H9 (cell line): ENCODE results near the gene NOC3L. TPM values are rescaled to one million over a fixed set of nuclear protein-coding genes. Genes with fewer than 3 reads are reported as not detected.

Experiments
- DNase-seq: peaks from one replicate; pipeline ENCODE4 v3.0.0-alpha.2; 2017
- H2AFZ ChIP-seq: one replicate; pipeline ENCODE4 v1.6.1; 2013; ENCODE audit warnings: mild to moderate bottlenecking, low read length, control low read depth, moderate library complexity
- H2AK5ac ChIP-seq: 2 replicates; pipeline ENCODE4 v1.6.1; 2013; ENCODE audit warnings: low read length, control low read depth, mixed read lengths; ENCODE audit not compliant: insufficient read length
- H2BK120ac ChIP-seq: one replicate; pipeline ENCODE4 v1.6.1; 2013; ENCODE audit warnings: low read depth, mild to moderate bottlenecking, low read length, control low read depth, inconsistent platforms; ENCODE audit not compliant: poor library complexity, severe bottlenecking
- H2BK12ac ChIP-seq: 2 replicates; pipeline ENCODE4 v1.6.1; 2013; ENCODE audit warnings: low read length, control low read depth, mixed read lengths, low read depth; ENCODE audit not compliant: insufficient read length
- H2BK15ac ChIP-seq: 2 replicates; pipeline ENCODE4 v1.6.1; 2013; ENCODE audit warnings: low read depth, low read length, control low read depth
- H2BK20ac ChIP-seq: one replicate; pipeline ENCODE4 v1.6.1; 2013; ENCODE audit warnings: low read depth, mild to moderate bottlenecking, low read length, control low read depth, inconsistent platforms; ENCODE audit not compliant: poor library complexity, severe bottlenecking
- H2BK5ac ChIP-seq: 2 replicates; pipeline ENCODE4 v1.6.1; 2013; ENCODE audit warnings: low read length, control low read depth, mixed read lengths; ENCODE audit not compliant: insufficient read length
- H3K14ac ChIP-seq: 2 replicates; pipeline ENCODE4 v1.6.1; 2013; ENCODE audit warnings: low read length, control low read depth; ENCODE audit not compliant: insufficient read depth
- H3K18ac ChIP-seq: 2 replicates; pipeline ENCODE4 v1.6.1; 2013; ENCODE audit warnings: low read depth, mild to moderate bottlenecking, mixed read lengths, low read length, control low read depth; ENCODE audit not compliant: insufficient read length
- H3K23ac ChIP-seq: 2 replicates; pipeline ENCODE4 v1.6.1; 2013; ENCODE audit warnings: low read length, control low read depth, mixed read lengths, low read depth; ENCODE audit not compliant: insufficient read length
- H3K23me2 ChIP-seq: 2 replicates; pipeline ENCODE4 v1.6.1; 2013; ENCODE audit warnings: low read depth, mild to moderate bottlenecking, mixed read lengths, low read length, control low read depth; ENCODE audit not compliant: insufficient read length, poor library complexity, severe bottlenecking
- H3K27ac ChIP-seq: 2 replicates; pipeline ENCODE4 v1.5.1; 2013; ENCODE audit warnings: low read length, control low read depth, mixed read lengths, low read depth; ENCODE audit not compliant: insufficient read length
- H3K27me3 ChIP-seq: 2 replicates; pipeline ENCODE4 v1.6.1; 2013; ENCODE audit warnings: low read length, control low read depth, inconsistent platforms; ENCODE audit not compliant: insufficient read depth
- H3K4ac ChIP-seq: 2 replicates; pipeline ENCODE4 v1.6.1; 2013; ENCODE audit warnings: low read depth, mild to moderate bottlenecking, control low read depth, inconsistent platforms, low read length, moderate library complexity
- H3K4me1 ChIP-seq: 2 replicates; pipeline ENCODE4 v1.6.1; 2013; ENCODE audit warnings: low read length, control low read depth, inconsistent platforms; ENCODE audit not compliant: insufficient read depth
- H3K4me2 ChIP-seq: 2 replicates; pipeline ENCODE4 v1.6.1; 2013; ENCODE audit warnings: low read length, control low read depth, mixed read lengths; ENCODE audit not compliant: insufficient read length, insufficient read depth
- H3K56ac ChIP-seq: 2 replicates; pipeline ENCODE4 v1.6.1; 2013; ENCODE audit warnings: low read depth, mild to moderate bottlenecking, mixed read lengths, low read length, control low read depth; ENCODE audit not compliant: insufficient read length
- H3K79me1 ChIP-seq: 2 replicates; pipeline ENCODE4 v1.6.1; 2013; ENCODE audit warnings: low read depth, mild to moderate bottlenecking, moderate library complexity, low read length, control low read depth, inconsistent platforms; ENCODE audit not compliant: insufficient read depth, poor library complexity, severe bottlenecking
- H3K79me2 ChIP-seq: 2 replicates; pipeline ENCODE4 v1.6.1; 2013; ENCODE audit warnings: low read length, control low read depth, inconsistent platforms; ENCODE audit not compliant: insufficient read depth
- H3K9ac ChIP-seq: 2 replicates; pipeline ENCODE4 v1.6.1; 2013; ENCODE audit warnings: low read length, control low read depth, mixed read lengths; ENCODE audit not compliant: insufficient read length; ENCODE audit errors: extremely low read depth
- H3K9me3 ChIP-seq: one replicate; pipeline ENCODE4 v1.6.1; 2013; ENCODE audit warnings: low read depth, low read length, inconsistent platforms; ENCODE audit not compliant: control insufficient read depth
- H3T11ph ChIP-seq: one replicate; pipeline ENCODE4 v1.6.1; 2013; ENCODE audit warnings: mild to moderate bottlenecking, low read length, control low read depth, inconsistent platforms
- H4K20me1 ChIP-seq: one replicate; pipeline ENCODE4 v1.6.1; 2013; ENCODE audit not compliant: control insufficient read depth, insufficient read length, insufficient read depth
- H4K5ac ChIP-seq: 2 replicates; pipeline ENCODE4 v1.6.1; 2013; ENCODE audit warnings: low read depth, mild to moderate bottlenecking, mixed read lengths, low read length, control low read depth; ENCODE audit not compliant: insufficient read length
- H4K8ac ChIP-seq: replicated peaks from 2 replicates; pipeline ENCODE4 v1.6.1; 2013; ENCODE audit warnings: low read length, control low read depth, mixed read lengths, low read depth; ENCODE audit not compliant: insufficient read length
- H4K91ac ChIP-seq: 2 replicates; pipeline ENCODE4 v1.6.1; 2013; ENCODE audit warnings: low read depth, mild to moderate bottlenecking, moderate library complexity, mixed read lengths, low read length, control low read depth; ENCODE audit not compliant: insufficient read length
- H3K27ac Mint-ChIP-seq, 3 experiments: 2 replicates in 2 of 3; 3 replicates in 1 of 3; pipeline ENCODE4 v1.8.0; 2020 to 2021; ENCODE audit warnings: mixed read lengths in 3 of 3, mild to moderate bottlenecking in 1 of 3, moderate library complexity in 1 of 3
- H3K27me3 Mint-ChIP-seq: 2 replicates; pipeline ENCODE4 v1.8.0; 2021; ENCODE audit warnings: low read depth, mild to moderate bottlenecking, moderate library complexity, mixed read lengths
- H3K36me3 Mint-ChIP-seq, 3 experiments: 2 replicates in 2 of 3; 3 replicates in 1 of 3; pipeline ENCODE4 v1.8.0; 2020 to 2021; ENCODE audit warnings: low read depth in 3 of 3, mixed read lengths in 3 of 3; ENCODE audit not compliant: insufficient read depth in 1 of 3
- H3K4me1 Mint-ChIP-seq, 2 experiments: 2 replicates each; pipeline ENCODE4 v1.8.0; 2020; ENCODE audit warnings: mixed read lengths in 2 of 2
- H3K4me3 Mint-ChIP-seq, 2 experiments: 2 replicates in 1 of 2; 3 replicates in 1 of 2; pipeline ENCODE4 v1.8.0; 2020 to 2021; ENCODE audit warnings: mild to moderate bottlenecking in 2 of 2, mixed read lengths in 2 of 2, moderate library complexity in 1 of 2
- H3K9me3 Mint-ChIP-seq, 2 experiments: 2 replicates in 1 of 2; 3 replicates in 1 of 2; pipeline ENCODE4 v1.8.0; 2020; ENCODE audit warnings: mild to moderate bottlenecking in 2 of 2, mixed read lengths in 2 of 2, moderate library complexity in 1 of 2
- WGBS: extraction: QIAGEN DNeasy Blood & Tissue Kit; methylation state at CpG from one replicate; pipeline ENCODE4 v1.1.7; 2013; ENCODE audit warnings: missing lambda C conversion rate, low lambda C conversion rate, mixed read lengths; ENCODE audit not compliant: insufficient read length; ENCODE audit errors: extremely low coverage; 5-methylcytosine and 5-hydroxymethylcytosine counted together
- total RNA-seq: library from RNA; stranded (reverse); gene quantifications from 2 replicates; pipeline ENCODE4 v1.2.1, GENCODE V29; 2021
- TF ChIP-seq, protein P1 (sequence below): fragments of 200-600 bp; sonication (generic); conservative IDR thresholded peaks from 3 replicates; pipeline ENCODE4 v1.8.0; 2021; ENCODE audit warnings: antibody characterized with exemption, mild to moderate bottlenecking

Gene NOC3L
- total RNA-seq, 1 experiment from 2014 or later = 35.8 TPM

GRCh38 chr10:94334857-94335256 is 27.9 kb downstream of the NOC3L start:
- H2BK5ac ChIP-seq = no peak overlapping the region
- no peak overlapping the region for H3K4ac ChIP-seq
- no peak overlapping the region for H3K27ac Mint-ChIP-seq
- no peak overlapping the region for H3K18ac ChIP-seq
- no peak overlapping the region for H4K8ac ChIP-seq
- WGBS = no CpG with 5 or more reads among the region's 3 CpGs
- TF ChIP-seq, protein P1, sequence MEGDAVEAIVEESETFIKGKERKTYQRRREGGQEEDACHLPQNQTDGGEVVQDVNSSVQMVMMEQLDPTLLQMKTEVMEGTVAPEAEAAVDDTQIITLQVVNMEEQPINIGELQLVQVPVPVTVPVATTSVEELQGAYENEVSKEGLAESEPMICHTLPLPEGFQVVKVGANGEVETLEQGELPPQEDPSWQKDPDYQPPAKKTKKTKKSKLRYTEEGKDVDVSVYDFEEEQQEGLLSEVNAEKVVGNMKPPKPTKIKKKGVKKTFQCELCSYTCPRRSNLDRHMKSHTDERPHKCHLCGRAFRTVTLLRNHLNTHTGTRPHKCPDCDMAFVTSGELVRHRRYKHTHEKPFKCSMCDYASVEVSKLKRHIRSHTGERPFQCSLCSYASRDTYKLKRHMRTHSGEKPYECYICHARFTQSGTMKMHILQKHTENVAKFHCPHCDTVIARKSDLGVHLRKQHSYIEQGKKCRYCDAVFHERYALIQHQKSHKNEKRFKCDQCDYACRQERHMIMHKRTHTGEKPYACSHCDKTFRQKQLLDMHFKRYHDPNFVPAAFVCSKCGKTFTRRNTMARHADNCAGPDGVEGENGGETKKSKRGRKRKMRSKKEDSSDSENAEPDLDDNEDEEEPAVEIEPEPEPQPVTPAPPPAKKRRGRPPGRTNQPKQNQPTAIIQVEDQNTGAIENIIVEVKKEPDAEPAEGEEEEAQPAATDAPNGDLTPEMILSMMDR = no peak
- no peaks in the 10 kb centered on the region for H4K20me1 ChIP-seq
- H3K27me3 Mint-ChIP-seq = no peaks in the 10 kb centered on the region
- H3K9me3 Mint-ChIP-seq = no peaks in the 10 kb centered on the region
- H3K27me3 ChIP-seq = no peaks in the 10 kb centered on the region
- no peak overlapping the region for H2BK120ac ChIP-seq
- H3K4me1 Mint-ChIP-seq = no peaks in the 10 kb centered on the region
- no peak overlapping the region for H3K27ac ChIP-seq
- H3K79me2 ChIP-seq = no peaks in the 10 kb centered on the region
- no peaks in the 10 kb centered on the region for H3K9me3 ChIP-seq
- no peak overlapping the region for H3K4me3 Mint-ChIP-seq
- no peaks in the 10 kb centered on the region for H3K79me1 ChIP-seq
- H3K23ac ChIP-seq = no peak overlapping the region
- H3K9ac ChIP-seq = no peak overlapping the region
- peaks cover 20 to 84% (median 75%) of the 10 kb centered on the region in 3 experiments; a peak in 6 of 7 replicates for H3K36me3 Mint-ChIP-seq
- no peak overlapping the region for H2AFZ ChIP-seq
- H2AK5ac ChIP-seq = no peak overlapping the region
- no peaks in the 10 kb centered on the region for H3K23me2 ChIP-seq
- H4K5ac ChIP-seq = no peak overlapping the region
- H3K4me1 ChIP-seq = no peaks in the 10 kb centered on the region
- H2BK15ac ChIP-seq = no peak overlapping the region
- H2BK12ac ChIP-seq = no peak overlapping the region
- H3K14ac ChIP-seq = no peak overlapping the region
- DNase-seq = no peak
- no peak overlapping the region for H4K91ac ChIP-seq
- H3K4me2 ChIP-seq = no peak overlapping the region
- no peak overlapping the region for H3T11ph ChIP-seq
- no peak overlapping the region for H2BK20ac ChIP-seq
- H3K56ac ChIP-seq = no peak overlapping the region
